Stimulated activated CD8-positive, alpha-beta memory T cell treated with anti-CD3 and anti-CD28 coated beads, Interleukin-12 subunit alpha, Interleukin-12 subunit beta, amount 100 ng/mL, for 4 hours (primary cell): ENCODE measurements around the gene COLQ.
"Not testable (repeated sequence)": the region's sequence is repeated elsewhere in the genome, so short reads cannot be mapped to it uniquely, and the experiment has no call there.

Experiments
- DNase-seq: peaks from one replicate; pipeline ENCODE4 v3.0.0-alpha.2; 2020; ENCODE audit warnings: low read depth

COLQ gene

DNA sequence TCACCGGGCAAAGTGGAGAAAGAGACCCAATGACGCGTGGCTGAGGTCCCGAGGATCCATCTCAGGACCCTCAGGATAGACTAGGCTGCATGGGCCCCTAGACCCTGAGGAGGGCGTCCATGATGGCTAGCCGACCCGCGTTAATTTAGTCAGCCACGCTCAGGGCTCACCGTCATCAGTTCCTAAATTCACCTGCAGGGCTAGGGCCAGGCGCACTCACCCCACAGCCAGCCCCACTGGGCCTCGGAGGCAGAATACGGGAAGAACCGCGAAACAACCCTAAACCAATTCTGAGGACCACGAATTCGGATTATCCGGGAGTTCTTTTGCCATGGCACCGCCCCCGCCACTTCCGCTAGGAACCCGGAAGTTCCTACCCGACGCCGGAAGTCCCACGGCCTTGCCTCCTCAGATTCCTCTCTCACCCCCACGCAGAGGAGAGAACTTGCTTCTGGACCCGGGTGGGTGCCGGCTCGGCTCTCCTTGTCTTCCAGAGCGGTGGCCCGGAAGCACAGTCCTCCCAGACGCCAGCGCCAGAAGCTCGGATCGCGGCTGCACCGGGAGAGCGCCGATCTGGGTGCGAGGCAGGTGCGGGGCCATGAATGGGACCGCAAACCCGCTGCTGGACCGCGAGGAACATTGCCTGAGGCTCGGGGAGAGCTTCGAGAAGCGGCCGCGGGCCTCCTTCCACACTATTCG is 94.2 kb downstream of the COLQ start, which contains the start of the genes EAF1 and METTL6:
Gene EAF1, plus strand, starts transcription at position 417 of the 699 bp plus-strand sequence. Its CDS starts 182 bp downstream, at position 599.
Gene METTL6, minus strand, starts transcription at position 363 of the 699 bp plus-strand sequence. CDS start 1,033 bp downstream, outside the sequence.
- DNase-seq, result peak; percentile 72

DNA sequence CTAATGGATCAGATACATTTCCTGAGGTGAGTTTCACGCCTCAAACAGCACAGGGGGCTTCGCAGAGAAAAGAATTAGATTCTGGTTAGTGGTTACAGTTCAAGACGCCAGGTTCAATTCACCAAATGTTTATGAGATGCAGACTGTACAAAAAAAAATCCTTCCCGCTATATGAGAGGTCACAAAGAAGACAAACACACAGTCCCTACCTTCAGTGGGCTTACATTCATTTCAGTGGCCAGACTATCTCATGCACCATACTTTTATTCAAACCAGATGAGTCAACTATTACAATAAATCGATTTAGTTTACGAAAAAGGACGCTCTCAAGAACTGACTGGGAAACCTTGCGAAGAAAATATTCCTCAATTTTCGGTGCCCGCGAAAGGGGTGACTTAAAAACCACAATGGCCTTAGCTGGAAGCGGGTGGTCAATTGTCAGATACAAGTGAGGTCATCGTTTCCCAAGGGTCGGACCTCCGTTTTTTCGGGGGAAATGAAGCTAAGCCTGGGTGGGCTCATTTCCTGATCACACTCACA is 94.9 kb downstream of the COLQ start:
- no peak for DNase-seq

DNA sequence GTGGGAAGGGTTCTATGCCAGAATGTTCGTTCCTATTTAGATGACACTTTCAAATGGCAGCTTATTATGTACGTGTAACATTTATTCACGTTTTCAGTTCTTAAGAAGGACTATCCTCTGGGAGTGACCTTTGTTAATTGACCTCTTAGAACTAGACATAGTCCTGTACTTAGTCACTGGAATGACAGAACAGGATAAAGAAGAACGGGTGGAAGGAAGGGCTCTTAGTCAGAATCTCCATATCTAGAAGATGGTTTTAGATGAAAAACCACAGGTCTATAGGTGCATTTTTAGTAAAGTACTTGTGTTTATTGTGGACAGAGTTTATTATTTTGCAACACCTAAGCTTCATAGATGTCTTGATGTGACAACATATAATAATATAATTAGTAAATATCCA is 100.6 kb downstream of the COLQ start:
- DNase-seq, result no peak

DNA sequence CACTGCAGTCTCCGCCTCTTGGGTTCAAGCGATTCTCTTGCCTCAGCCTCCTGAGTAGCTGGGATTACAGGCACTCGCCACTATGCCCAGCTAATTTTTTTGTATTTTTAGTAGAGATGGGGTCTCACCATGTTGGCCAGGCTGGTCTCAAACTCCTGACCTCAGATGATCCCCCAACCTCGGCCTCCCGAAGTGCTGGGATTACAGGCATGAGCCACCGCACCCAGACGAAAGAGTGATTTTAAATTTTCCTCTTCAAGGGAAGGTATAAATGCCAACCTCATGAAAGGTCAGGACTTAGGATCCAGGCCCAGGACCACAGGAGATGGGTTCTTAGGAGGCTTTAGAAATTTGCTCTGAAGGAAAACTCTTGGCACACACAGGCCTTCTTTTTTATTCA is 110.5 kb downstream of the COLQ start:
- DNase-seq, result not testable (repeated sequence)

DNA sequence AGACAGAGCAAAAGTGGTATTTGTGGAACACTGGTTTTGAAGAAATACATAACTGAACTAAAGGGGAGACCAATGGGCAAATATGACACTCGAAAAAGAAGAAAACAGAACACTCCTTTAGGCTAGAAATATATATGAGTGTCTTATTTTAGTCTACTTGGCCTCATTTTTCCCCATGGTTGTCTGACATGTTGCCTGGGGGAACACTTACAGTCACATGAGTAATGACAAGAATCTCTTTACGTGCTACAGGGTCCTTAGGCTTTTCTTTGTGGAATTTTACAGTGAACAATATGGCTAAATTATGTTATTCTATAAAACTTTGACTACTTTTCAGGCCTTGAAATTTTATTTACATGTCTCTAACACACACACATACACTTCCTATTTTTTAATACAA is 111.7 kb downstream of the COLQ start:
- DNase-seq, result no peak

DNA sequence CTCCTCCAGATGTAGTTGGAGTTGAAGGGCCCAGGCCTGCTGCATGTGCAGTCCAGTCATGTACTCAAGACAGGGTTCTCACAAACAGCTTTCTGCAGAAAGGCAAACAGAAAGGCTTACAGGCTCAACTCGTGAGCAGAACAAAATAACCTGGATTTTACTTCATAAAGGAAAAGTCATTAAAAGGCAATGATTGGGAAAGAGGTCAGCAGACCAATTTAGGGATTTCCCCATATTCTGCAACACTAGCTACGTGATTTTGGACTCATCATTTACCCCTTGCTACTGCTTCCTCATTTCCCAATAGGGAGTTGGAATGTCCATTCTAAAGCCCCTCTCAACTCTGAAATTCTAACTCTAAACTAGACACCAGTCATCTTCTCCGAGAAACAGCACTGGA is 112.3 kb downstream of the COLQ start:
- DNase-seq, result no peak

DNA sequence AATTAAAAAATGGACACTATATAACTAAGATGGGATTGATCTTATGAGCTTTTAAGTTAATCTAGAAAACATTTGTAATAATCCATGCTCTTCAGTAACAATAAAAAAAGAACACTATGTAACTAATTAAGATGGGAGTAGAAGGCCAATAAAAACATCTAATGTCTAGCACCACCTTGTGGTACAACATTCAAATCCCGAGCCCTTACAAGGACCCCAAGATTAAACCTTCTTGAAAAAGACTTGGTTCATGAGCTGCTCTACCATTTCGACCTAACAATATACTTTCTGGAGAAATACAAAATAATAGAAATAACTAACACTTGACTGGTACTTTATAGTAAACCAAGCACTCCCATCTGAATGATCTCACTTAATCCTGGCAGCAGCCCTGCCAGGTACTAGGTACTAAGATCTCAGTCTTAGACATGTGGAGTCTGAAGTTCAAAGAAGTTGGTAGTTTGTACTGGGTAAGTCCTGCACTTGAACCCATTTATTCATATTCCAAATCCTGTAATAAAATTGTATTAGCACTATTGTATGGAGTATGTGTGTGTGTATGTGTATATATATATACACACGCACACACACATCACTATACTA is 116.0 kb downstream of the COLQ start:
- no peak for DNase-seq

DNA sequence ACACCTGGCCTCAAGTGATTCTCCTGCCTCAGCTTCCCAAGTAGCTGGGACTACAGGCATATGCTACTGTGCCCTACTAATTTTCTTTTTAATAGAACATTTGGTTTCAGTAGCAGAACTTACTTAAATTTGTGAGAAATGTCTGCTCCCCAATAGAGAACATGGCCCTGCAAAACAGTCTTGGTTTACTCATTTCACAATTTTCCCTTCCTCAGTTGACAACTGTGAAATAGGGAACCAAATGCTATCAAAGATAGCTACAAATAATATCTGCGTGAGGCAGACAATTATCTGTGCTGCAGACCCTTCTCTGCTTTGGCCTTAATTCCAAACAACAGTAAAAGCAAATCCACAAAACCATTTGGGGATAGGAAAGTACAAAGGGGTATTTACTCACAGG is 116.7 kb downstream of the COLQ start:
- no peak for DNase-seq

DNA sequence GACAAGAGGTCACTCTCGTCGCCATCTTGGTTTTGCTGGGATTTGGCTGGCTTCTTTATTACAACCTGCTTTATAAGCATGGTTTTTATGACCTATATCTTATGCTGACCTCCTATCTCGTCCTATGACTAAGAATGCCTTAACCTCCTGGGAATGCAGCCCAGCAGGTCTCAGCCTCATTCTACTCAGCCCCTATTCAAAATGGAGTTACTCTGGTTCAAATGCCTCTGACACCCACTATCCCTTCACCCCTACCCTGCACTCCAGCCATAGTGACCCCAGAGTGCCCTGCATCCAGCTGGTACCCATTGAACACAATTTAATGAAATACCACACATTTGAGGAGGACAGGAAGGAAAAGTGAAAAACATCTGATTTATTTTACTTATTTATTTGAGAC is 117.5 kb downstream of the COLQ start:
- no peak for DNase-seq

DNA sequence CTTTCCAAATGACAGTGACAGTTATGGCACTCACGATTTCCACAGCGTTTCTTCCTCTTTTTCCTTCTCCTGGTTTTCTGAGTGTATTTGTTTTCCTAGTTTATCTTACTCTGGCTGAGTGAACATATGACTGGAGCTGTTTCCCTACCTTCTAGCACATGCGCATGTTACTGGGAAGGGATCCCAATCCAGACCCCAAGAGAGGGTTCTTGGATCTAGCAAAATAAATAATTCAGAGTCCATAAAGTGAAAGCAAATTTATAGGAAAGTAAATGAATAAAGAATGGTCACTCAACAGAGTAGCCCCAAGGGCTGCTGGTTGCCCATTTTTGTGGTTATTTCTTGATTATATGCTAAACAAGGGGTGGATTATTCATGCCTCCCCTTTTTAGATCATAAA is 118.0 kb downstream of the COLQ start:
- no peak for DNase-seq

DNA sequence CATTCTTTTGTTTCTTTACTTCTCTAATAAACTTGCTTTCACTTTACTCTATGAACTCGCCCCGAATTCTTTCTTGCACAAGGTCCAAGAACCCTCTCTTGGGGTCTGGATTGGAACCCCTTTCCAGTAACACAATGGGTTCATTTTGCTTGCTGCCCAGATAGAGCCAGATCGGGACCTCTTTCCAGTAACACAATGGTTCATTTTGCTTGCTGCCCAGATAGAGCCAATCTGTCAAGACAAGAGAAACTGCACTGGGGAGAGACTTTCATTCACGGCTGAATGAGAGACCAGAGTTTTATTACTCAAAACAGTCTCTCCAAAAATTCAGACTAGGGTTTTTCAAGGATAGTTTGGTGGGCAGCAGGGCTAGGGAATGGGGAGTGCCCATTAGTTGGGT is 119.6 kb downstream of the COLQ start:
- no peak for DNase-seq
